Uterus (tissue), 2 donors: Measurements from ENCODE around the gene LPCAT1.

Experiments used
- CTCF ChIP-seq, 4 experiments: fragments of 200-600 bp in 2 of 4; fragments of 450-650 bp in 2 of 4; sonication (generic) in 2 of 4; IDR thresholded peaks; one replicate each; pipeline ENCODE4 v1.5.1; 2016 to 2019; ENCODE audit warnings: antibody characterized with exemption in 4 of 4, mild to moderate bottlenecking in 2 of 4, moderate library complexity in 1 of 4
- POLR2A ChIP-seq, 2 donors: fragments of 450-650 bp; IDR thresholded peaks; one replicate each; pipeline ENCODE4 v1.6.1; 2016; ENCODE audit warnings: antibody characterized with exemption in 2 of 2, mild to moderate bottlenecking in 1 of 2, moderate library complexity in 1 of 2

GRCh38 chr5:1495525-1495897 is 28.2 kb downstream of the LPCAT1 start:
- no peak for TF ChIP-seq CTCF (IDR thresholded peaks at IDR 0.05)
- no peak for TF ChIP-seq POLR2A (IDR thresholded peaks at IDR 0.05)
